Neural progenitor cell (in vitro differentiated cells): ENCODE results near the gene C6orf132. TPM values are rescaled to one million over a fixed set of nuclear protein-coding genes. Genes with fewer than 3 reads are reported as not detected.

Experiments
- DNase-seq: peaks from one replicate; pipeline ENCODE4 v3.0.0-alpha.2; 2016; ENCODE audit warnings: low spot score
- H2AFZ ChIP-seq: fragments of 200-600 bp; sonication (generic); replicated peaks from 2 replicates; pipeline ENCODE4 v1.6.1; 2016; ENCODE audit warnings: antibody characterized with exemption
- H3F3A ChIP-seq: fragments of 200-600 bp; sonication (generic); 2 replicates; pipeline ENCODE4 v1.6.1; 2016; ENCODE audit warnings: antibody characterized with exemption, low read depth
- H3K27ac ChIP-seq: fragments of 200-600 bp; sonication (generic); 2 replicates; pipeline ENCODE4 v1.5.1; 2016; ENCODE audit warnings: mild to moderate bottlenecking
- H3K27me3 ChIP-seq: fragments of 200-600 bp; sonication (generic); 2 replicates; pipeline ENCODE4 v1.6.1; 2016; ENCODE audit warnings: mild to moderate bottlenecking, moderate library complexity
- H3K36me3 ChIP-seq: fragments of 200-600 bp; sonication (generic); 2 replicates; pipeline ENCODE4 v1.5.1; 2016
- H3K4me1 ChIP-seq: fragments of 200-600 bp; sonication (generic); 2 replicates; pipeline ENCODE4 v1.6.1; 2016; ENCODE audit warnings: mixed run types
- H3K4me2 ChIP-seq: fragments of 200-600 bp; sonication (generic); 2 replicates; pipeline ENCODE4 v1.6.1; 2016
- H3K4me3 ChIP-seq: fragments of 200-600 bp; sonication (generic); 2 replicates; pipeline ENCODE4 v1.5.1; 2016
- H3K79me2 ChIP-seq: fragments of 200-600 bp; sonication (generic); 2 replicates; pipeline ENCODE4 v1.6.1; 2016; ENCODE audit warnings: low read depth
- H3K9ac ChIP-seq: fragments of 200-600 bp; sonication (generic); 2 replicates; pipeline ENCODE4 v1.6.1; 2016
- H3K9me3 ChIP-seq: fragments of 200-600 bp; sonication (generic); 2 replicates; pipeline ENCODE4 v1.5.1; 2016; ENCODE audit warnings: low read depth
- H4K20me1 ChIP-seq: fragments of 200-600 bp; sonication (generic); 2 replicates; pipeline ENCODE4 v1.6.1; 2016; ENCODE audit warnings: low read depth
- H3K27ac Mint-ChIP-seq: 3 replicates; pipeline ENCODE4 v1.8.0; 2021; ENCODE audit warnings: mixed read lengths
- H3K27me3 Mint-ChIP-seq: 2 replicates; pipeline ENCODE4 v1.8.0; 2022; ENCODE audit warnings: low read depth, mild to moderate bottlenecking, inconsistent platforms, moderate library complexity, mixed read lengths; ENCODE audit not compliant: insufficient read depth
- H3K36me3 Mint-ChIP-seq: 3 replicates; pipeline ENCODE4 v1.8.0; 2021; ENCODE audit warnings: mixed read lengths
- H3K4me1 Mint-ChIP-seq: 3 replicates; pipeline ENCODE4 v1.8.0; 2021; ENCODE audit warnings: mixed read lengths
- H3K4me3 Mint-ChIP-seq: 3 replicates; pipeline ENCODE4 v1.8.0; 2021; ENCODE audit warnings: mild to moderate bottlenecking, moderate library complexity, mixed read lengths
- H3K9me3 Mint-ChIP-seq: 3 replicates; pipeline ENCODE4 v1.8.0; 2020; ENCODE audit warnings: mixed read lengths
- EZH2 ChIP-seq: fragments of 200-600 bp; sonication (generic); IDR thresholded peaks from 2 replicates; pipeline ENCODE4 v1.6.1; 2017; ENCODE audit warnings: antibody characterized with exemption, mild to moderate bottlenecking, moderate library complexity
- EZH2phosphoT487 ChIP-seq: fragments of 200-600 bp; sonication (generic); IDR thresholded peaks from 2 replicates; pipeline ENCODE4 v1.6.1; 2017; ENCODE audit warnings: antibody characterized with exemption
- total RNA-seq: library from RNA; depleted of rRNA; stranded (reverse); fragments of >200 nt; gene quantifications from 2 replicates; pipeline ENCODE4 v1.2.3, GENCODE V29; 2015; ENCODE audit warnings: low replicate concordance
- TF ChIP-seq, protein P1 (sequence below): fragments of 200-600 bp; sonication (generic); IDR thresholded peaks from 2 replicates; pipeline ENCODE4 v1.5.1; 2017; ENCODE audit warnings: antibody characterized with exemption, mild to moderate bottlenecking

The C6orf132 gene
- total RNA-seq, 1 donor from 2014 or later, result 1.8 TPM

DNA sequence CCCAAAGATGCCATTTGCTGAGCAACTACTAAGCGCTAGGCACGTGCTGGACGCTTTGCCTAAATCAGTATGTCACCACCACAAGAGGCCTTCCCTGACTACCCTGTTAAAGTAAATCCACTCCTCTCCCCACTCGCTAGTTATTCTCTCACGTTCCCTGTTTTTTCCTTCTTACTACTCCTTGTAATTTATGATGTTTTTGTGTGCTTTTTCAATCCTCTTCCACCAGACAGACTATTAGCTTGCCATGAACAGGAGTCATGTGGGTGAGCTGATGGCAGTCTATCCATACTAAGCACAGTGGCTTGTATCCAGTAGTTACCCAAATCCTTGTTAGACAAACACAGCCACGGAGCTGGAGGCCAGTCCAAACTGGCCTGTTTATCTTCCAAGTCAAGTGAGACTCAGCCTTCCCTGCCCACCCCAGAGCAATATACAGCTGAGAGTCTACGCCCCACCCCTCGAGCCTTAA is 41.2 kb downstream of the C6orf132 start:
- Mint-ChIP-seq H3K27me3 (peaks cover 12% of the 10 kb centered on the region), H3K36me3 (no peaks in the 10 kb centered on the region), H3K4me3 (no peak overlapping the region), H3K9me3 (no peaks in the 10 kb centered on the region), H3K27ac (no peak overlapping the region), H3K4me1 (peaks cover 17% of the 10 kb centered on the region)
- H3K9me3 ChIP-seq, result no peaks in the 10 kb centered on the region
- no peaks in the 10 kb centered on the region for H3K36me3 ChIP-seq
- H3K27ac ChIP-seq, result no peak overlapping the region
- peaks cover 3% of the 10 kb centered on the region for H3K4me1 ChIP-seq
- H2AFZ ChIP-seq, result no peak overlapping the region
- peaks cover 9% of the 10 kb centered on the region for H3F3A ChIP-seq
- no peaks in the 10 kb centered on the region for H3K27me3 ChIP-seq
- no peak overlapping the region for H3K9ac ChIP-seq
- H3K4me2 ChIP-seq, result no peak overlapping the region
- H3K4me3 ChIP-seq, result no peak overlapping the region
- H3K79me2 ChIP-seq, result no peaks in the 10 kb centered on the region
- no peaks in the 10 kb centered on the region for H4K20me1 ChIP-seq
- no peak for DNase-seq
- TF ChIP-seq EZH2phosphoT487 (no peak), EZH2 (no peak)
- TF ChIP-seq, protein P1, sequence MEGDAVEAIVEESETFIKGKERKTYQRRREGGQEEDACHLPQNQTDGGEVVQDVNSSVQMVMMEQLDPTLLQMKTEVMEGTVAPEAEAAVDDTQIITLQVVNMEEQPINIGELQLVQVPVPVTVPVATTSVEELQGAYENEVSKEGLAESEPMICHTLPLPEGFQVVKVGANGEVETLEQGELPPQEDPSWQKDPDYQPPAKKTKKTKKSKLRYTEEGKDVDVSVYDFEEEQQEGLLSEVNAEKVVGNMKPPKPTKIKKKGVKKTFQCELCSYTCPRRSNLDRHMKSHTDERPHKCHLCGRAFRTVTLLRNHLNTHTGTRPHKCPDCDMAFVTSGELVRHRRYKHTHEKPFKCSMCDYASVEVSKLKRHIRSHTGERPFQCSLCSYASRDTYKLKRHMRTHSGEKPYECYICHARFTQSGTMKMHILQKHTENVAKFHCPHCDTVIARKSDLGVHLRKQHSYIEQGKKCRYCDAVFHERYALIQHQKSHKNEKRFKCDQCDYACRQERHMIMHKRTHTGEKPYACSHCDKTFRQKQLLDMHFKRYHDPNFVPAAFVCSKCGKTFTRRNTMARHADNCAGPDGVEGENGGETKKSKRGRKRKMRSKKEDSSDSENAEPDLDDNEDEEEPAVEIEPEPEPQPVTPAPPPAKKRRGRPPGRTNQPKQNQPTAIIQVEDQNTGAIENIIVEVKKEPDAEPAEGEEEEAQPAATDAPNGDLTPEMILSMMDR, result no peak

DNA sequence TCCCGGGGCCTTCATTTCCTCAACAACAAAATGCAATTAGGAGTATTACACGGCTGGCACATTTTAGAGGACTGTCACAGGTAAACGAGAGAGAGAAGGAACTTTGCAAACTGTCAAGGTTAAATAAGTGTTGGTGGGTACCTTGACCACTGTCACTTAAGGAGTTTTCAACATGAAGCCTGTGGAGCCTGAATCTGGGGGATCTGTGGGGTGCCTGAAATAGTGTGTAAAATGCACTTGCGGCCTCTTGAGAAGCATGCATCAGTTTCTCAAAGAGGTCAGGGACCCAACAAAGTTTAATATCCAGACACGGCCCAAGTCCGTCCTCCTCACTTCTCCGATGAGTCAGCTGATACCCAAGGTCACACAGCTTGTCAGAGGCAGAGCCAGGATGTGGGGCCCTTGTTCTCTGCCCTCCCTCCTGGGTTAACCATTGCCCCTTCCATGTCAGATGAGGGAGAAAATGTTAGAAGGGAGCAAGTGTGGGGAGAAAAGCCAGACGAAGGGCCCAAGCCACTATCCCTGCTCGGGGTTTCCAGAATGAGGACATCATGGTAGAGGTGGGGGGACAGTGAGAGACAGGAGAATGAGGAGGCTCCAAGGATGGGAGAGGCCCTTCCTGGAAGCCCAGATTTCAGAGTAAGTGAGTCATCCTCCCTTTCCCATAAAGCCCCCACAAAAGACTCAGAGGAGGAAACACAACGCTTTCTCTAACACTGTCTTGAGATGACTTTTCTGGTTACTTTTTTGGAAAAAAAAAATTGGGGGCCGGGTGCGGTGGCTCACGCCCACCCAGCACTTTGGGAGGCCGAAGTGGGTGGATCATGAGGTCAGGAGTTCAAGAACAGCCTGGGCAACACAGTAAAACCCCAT is 42.2 kb downstream of the C6orf132 start:
- H3K36me3 Mint-ChIP-seq, result no peaks in the 10 kb centered on the region
- Histone ChIP-seq H2AFZ (no peak overlapping the region), H3K4me1 (peaks cover 3% of the 10 kb centered on the region), H3K27ac (no peak overlapping the region), H3K9me3 (no peaks in the 10 kb centered on the region), H3K4me3 (no peak overlapping the region), H3K36me3 (no peaks in the 10 kb centered on the region), H3K27me3 (no peaks in the 10 kb centered on the region), H3F3A (peaks cover 4% of the 10 kb centered on the region), H3K4me2 (no peak overlapping the region), H3K9ac (no peak overlapping the region), H4K20me1 (no peaks in the 10 kb centered on the region), H3K79me2 (no peaks in the 10 kb centered on the region)
- H3K4me1 Mint-ChIP-seq, result peaks cover 12% of the 10 kb centered on the region
- TF ChIP-seq EZH2 (no peak), EZH2phosphoT487 (no peak)
- TF ChIP-seq, protein P1, result no peak
- H3K27ac Mint-ChIP-seq, result no peak overlapping the region
- H3K4me3 Mint-ChIP-seq, result no peak overlapping the region
- no peaks in the 10 kb centered on the region for H3K9me3 Mint-ChIP-seq
- DNase-seq, result no peak
- peaks cover 7% of the 10 kb centered on the region for H3K27me3 Mint-ChIP-seq

DNA sequence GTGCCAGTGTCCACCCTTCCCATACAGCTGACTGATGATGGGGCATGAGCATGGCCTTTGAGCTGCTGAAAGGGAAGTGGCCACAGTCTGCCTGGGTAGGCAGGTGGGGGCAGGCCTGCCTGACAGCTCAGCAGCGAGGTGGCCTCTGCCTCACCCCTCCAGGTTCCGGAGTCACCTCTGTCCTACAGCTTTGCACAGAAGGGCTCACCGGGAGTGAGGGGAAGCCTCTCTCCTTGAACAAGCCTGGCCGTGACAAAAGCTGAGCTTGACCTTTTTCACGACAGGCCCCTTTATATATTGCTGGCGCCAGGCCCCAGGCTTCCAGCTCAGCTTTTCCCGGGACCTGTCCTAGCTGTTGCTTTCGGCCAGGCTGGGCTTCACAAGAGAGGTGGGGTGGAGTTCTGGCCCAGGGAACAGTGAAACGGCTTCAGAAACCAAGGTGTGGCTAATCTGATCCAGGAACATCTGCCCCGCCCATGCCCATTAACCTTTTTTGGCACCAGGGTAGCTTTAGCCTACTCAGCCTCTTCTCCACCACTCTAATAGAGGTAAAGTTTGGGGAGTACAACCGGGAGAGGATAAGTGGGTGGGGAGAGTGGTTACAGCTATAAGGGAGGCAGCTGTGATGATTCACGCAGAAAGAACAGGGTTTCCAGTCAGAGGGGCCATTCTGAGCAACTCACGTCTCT is 42.9 kb downstream of the C6orf132 start:
- H3K9ac ChIP-seq, result no peak overlapping the region
- no peaks in the 10 kb centered on the region for H3K79me2 ChIP-seq
- no peaks in the 10 kb centered on the region for H3K36me3 ChIP-seq
- Mint-ChIP-seq H3K9me3 (no peaks in the 10 kb centered on the region), H3K4me1 (peaks cover 12% of the 10 kb centered on the region), H3K4me3 (no peak overlapping the region), H3K27ac (peak overlapping the region; percentile 38), H3K36me3 (no peaks in the 10 kb centered on the region), H3K27me3 (peaks cover 7% of the 10 kb centered on the region)
- H2AFZ ChIP-seq, result no peak overlapping the region
- no peak overlapping the region for H3K4me2 ChIP-seq
- no peak overlapping the region for H3K27ac ChIP-seq
- H3F3A ChIP-seq, result no peaks in the 10 kb centered on the region
- peaks cover 3% of the 10 kb centered on the region for H3K4me1 ChIP-seq
- no peak overlapping the region for H3K4me3 ChIP-seq
- no peaks in the 10 kb centered on the region for H3K27me3 ChIP-seq
- TF ChIP-seq EZH2phosphoT487 (no peak), EZH2 (no peak)
- TF ChIP-seq, protein P1, result no peak
- no peaks in the 10 kb centered on the region for H3K9me3 ChIP-seq
- H4K20me1 ChIP-seq, result no peaks in the 10 kb centered on the region
- DNase-seq, result no peak
